NCI-H2171 treated with DMSO at 0.1 percent for 48 hours (cell line): Measurements from ENCODE around the gene LPIN3.

Experiments used
- DNase-seq: peaks from one replicate; lab custom pipeline; 2025; lab: John Stamatoyannopoulos, UW

Gene LPIN3

DNA sequence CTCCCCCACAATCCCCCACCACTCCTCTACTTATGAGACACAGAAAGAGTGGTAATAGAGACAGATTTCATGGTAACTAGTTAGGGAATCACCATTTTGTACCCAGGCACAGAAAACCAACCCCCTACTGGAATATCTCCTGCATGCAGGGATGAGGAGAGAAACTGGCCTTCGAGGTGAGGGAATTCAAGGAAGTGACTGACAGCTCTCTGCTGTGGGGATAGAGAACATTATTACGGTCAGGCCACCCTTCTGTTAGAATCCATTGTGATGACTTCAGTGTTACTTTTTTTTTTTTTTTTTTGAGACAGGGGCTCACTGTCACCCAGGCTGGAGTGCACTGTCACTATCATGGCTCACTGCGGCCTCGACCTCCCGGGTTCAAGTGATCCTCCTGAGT is 13.4 kb upstream of the LPIN3 start:
- DNase-seq, result no peak

DNA sequence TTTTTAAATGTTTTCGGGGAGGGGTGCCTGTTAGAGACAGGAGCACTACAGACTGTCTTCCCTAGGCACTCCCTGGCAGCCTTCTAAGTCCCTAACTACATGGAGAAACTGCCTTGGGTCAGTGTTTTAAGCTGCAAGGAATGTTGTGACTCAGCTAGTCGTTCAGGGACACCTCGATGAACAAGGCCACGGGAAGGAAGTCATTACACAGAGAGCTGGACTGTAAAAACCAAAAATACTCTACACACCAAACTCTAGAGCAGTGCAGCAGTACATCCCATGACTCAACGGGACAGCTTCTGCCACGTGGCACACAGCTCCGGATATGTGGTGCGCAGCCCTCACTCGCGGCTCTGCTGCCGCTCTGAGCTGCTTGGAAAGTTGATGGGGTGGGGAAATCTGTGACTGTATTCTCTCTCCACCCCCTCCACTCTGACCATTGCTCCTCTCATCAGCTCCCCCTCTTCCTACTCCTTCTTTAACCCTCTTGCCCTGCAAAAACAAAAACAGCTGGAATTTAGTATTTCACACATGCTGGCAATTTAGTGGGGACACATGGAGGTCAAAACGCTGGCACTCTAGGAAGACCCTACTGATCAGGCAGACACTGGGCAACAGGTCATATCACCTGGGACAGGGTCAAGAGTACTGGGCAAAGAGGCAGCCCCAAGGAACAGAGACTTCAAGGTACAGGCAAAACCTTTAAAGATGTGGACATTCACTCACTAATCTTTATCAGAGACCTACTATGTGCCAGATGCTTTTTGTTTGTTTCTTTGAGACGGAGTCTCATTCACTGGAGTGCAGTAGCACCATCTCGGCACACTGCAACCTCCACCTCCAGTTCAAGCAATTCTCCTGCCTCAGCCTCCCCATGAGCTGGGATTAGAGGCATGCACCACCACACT is 10.9 kb upstream of the LPIN3 start:
- no peak for DNase-seq

DNA sequence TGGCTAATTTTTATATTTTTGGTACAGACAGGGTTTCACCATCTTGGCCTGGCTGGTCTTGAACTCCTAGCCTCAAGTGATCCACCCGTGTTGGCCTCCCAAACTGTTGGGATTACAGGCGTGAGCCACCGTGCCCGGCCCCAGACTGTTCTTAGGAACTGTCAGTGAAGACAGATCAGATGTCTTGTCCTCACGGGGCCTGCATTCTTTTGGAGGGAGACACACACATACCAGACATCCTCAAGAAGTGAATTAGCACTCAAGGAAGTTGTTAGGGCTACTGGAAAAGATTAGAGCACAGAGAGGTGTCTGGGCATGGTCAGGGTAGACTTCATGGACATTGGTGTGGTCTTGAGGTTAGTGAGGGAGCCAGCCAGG is 10.3 kb upstream of the LPIN3 start:
- DNase-seq, result no peak

DNA sequence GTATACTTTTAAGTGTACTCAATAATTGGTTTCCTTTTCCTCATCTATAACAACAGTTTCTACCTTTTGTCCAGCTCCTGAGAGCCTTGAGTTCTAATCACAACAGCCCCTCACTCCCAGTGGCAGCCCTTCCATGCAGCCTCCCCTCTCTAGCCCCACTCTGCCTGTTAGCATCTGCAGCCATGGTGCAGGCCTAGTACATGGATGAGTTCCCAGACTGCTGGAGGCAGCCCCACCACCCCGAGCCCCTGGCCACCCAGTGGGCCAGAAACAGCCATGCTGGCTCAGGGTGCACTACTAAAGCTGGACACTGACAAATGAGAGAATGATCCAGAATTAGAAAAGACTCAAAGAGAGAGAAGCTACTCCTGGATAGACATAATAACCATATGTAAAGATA is 9.7 kb upstream of the LPIN3 start:
- DNase-seq, result no peak

DNA sequence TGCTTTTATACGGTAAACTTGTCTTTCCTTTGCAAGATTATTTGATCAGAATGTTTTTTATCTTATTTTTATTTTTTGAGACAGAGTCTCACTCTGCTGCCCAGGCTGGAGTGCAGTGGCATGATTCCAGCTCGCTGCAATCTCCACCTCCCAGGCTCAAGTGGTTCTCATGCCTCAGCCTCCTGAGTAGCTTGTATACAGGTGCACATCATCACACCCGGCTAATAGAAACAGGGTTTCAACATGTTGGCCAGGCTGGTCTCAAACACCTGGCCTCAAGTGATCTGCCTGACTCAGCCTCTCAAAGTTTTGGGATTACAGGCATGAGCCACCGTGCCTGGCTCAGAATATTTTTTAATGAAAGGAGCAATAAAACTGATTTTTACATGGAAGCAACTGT is 8.9 kb upstream of the LPIN3 start:
- no peak for DNase-seq

DNA sequence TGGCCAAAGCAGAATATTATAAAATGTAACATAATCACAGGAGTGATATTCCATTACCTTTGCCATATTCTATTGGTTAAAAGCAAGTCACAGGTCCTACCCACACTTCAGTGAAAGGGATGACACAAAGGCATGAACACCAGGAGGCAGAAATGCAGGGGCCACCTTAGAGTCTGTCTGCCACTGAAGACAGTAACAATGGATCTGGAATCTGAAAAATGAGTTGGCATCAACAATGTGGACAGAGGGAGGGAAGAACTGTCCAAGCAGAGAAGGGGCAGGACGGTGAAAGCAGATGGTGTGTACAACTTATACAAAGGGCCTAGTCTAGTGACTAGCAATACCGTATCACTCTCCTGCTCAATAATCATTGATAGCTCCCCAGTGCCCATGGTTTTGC is 6.6 kb upstream of the LPIN3 start:
- no peak for DNase-seq

DNA sequence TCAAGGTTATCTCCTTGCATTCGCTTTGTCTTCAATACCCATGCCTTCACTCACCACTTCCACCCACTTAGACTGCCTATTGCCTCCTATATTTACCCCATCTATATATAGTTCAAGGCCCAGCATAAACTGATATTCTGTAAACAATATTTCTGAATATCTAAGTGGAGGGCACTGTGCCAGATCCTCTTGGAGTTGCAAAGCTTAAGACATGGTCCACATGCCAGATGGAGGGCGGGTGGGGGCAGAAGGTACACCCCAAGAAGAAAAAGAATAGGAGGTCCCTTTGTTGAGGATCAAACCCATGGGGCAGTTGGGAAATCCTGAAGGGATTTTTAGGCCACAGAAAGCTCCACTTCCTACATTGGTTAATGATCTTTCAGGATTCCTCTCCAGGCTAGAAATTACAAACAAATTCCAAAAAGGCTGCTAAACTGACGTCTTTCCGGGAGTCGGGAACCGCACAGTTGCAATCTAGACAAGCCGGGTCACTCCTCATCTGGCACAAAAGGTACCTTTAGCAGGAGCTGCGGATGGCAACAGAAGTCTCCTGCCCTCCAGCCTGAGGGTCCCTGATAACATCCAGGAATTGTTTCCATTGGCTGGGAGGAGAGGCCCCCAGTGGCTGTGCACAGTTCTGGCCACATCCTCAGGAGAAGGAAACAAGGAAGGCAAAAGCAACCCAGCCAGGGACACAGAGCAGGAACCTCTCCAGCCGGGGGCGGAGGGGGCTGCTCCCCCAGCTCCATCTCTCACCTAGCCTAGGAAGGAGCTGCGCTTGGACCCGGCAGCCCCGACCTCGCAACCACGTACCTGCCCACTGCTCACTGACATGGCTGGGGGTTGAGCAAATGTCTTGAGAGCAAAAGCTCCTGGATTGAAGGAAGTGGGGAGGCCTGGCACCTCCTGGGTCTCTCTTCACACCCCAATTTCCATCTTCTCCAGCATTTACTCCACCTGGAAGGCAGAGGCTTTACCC is 5.9 kb upstream of the LPIN3 start:
- DNase-seq, result no peak

DNA sequence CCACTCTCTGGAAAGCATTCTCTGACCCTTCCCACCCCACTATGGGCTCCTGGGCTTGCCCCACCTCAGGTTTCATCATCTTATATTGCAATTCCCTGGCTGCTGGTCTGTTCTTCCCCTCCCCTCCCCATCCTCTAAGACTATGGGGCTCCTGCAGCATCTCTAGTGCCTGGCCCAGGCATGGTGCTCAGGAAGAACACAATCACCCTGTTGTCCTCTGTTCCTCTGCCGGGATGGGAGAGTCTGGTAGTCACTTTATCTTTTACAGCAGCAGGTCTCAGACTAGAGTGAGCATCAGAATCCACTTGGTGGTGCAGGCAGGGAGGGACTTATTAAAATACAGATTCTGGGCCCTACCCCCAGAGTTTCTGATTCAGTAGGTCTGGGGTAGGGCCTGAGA is 5.0 kb upstream of the LPIN3 start:
- no peak for DNase-seq

DNA sequence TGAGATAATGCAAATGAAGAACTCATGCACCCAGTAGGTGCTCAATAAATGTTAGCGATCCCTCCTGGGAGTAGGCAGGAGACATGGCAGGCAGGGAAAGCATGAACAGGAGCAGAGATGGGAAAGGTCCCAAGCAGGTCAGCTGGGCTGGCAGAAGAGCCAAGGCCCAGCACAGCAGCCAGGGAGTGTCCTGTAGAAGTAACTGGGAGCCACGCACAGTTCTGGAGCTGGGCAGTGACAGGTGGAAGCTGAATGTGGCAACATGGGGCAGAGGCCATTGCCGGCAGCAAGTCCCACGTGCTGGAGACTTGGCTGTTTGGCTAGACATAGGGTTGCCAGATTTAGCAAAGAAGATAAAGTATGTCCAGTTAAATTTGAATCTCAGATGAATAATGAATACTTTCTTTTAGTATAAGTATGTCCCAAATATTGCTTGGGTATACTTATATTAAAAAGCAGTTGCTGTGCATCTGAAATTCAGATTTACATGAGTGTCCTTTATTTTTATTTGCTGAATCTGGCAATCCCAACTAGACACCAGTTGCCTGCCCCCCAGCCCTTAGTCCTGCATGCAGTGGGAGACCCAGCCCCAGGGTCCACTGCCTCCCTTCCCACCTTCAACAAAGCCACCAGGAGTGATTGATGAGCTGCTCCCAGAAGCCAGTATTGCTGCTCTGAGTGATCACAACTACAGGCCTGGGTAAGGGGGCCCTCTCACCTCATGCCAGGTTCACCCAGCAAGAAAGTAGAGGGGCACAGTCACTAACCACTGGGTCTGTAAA is 3.7 kb upstream of the LPIN3 start:
- no peak for DNase-seq

DNA sequence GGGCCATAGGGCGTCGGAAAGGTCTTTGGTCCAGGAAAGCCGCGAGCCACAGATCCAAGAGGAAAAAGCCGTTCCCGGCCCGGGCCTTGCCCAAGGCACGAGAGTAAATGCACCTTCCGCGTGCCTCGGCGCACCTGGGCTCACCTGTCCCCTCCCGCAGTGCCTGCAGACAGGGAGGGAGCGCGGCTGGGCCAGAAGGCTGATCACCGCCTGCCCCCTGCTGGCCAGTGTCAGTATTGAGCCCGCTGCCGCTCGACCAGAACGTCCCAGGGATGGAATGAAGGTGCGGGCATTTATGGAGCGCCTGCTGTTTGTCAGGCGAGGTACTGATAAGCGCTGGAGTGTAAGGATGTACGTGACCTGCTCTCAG is 679 bp upstream of the LPIN3 start:
- DNase-seq, result peak; percentile 77

DNA sequence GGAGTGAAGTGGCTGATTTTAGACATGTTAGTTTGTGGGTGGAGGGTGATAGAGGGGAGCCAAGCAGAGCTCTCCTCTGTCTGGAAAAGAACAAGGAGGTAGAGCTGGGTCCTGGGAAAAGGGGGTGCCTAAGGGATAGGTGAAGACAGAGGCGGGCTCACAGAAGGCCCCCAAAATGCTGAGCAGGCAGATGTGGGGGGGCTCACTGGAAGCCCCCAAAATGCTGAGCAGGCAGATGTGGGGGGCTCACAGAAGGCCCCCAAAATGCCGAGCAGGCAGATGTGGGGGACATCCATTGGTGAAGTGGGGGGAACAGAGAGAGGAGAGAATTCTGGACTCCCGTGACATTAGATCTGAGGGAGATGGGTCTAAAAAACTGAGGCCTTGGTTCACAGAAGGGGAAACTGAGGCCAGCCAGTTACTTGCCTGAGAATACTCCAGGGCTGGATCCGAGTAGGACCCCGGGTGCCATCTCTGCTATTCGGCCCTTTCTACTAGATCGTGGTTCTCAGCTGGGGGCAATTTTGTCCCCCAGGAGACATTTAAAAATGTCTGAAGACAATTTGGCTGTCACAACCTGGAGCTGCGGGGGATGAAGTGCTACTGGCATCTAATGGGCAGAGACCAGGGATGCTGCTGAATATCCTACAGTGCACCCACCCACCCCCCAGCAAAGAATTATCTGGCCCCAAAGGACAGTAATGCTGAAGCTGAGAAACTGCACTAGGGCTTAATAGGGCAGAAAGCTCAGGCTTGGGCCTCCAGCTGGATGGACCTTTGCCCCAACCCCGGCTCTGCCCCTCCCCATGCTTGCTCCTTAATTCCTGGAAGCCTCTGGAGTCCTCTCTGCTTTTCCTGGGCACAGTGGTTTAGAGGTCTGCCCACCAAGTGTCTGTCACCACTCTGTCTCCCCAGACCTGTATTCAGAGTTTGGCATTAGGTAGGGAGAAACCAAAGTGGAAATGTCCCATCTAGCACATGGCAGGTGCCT is 2.1 kb downstream of the LPIN3 start:
- DNase-seq, result no peak

DNA sequence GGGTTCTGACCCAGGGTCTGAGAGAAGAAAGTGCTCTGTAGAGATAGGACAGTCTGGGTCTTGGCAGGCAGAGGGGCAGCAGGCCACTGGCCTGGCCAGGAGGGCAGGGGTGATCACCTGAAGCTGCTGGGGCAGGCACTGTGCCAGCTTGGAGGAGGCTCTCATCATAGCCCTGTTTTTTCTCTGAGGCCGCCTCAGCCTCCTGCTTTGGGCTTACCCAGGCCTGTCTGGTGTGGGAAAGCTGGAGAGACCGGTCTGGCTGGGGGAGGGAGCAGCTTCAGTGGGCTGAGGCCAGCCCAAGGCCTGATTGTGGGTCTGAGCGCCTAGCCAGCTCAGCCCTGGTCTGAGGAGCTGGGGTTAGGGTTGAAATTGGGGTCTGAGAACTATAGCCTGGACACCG is 3.9 kb downstream of the LPIN3 start:
- no peak for DNase-seq

DNA sequence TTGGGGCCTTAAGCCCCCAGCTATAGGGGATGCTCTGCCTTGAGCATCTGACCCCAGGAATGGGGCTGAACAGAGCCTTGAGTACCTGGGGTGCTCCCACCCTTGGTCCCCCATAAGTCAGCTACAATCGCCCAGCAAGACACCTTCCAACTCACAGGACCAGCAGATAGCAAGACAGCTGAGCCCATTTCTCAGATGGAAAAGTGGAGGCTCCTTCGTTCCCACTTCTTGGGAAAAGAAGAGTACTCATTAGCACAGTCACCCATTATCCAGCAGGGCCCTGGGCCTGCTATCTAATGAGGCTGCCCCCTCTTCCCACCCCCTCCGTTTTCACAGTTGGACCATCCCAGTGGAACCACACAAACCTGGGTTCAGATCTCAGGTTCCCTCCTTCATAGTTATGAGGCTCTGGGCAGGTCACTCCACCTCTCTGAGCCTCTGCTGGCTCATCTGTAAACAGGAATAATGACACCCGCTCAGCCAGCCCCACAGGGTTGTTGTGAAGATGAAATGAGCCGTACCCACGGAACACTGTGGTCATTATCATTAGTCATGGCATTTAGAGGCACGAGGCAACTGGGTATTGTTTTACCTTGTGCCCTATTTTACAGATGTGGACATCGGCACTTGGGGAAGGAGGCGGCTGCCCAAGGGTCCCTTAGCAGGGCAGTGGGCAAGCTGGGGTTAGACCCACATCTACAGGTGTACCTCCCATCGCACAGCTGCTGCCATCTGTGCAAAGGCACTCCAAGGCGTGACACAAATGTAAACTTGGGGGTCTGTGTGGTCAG is 4.5 kb downstream of the LPIN3 start:
- no peak for DNase-seq

DNA sequence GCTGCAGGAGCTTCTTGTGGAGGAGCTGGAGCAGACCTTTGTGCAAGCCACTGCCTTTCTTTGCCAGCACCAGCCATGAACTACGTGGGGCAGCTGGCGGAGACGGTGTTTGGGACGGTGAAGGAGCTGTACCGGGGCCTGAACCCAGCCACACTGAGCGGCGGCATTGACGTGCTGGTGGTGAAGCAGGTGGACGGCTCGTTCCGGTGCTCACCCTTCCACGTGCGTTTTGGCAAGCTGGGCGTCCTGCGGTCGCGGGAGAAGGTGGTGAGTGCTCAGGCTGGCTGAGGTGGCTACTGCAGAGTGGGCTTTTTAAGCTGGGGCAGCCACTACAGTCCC is 5.1 kb downstream of the LPIN3 start:
- no peak for DNase-seq

DNA sequence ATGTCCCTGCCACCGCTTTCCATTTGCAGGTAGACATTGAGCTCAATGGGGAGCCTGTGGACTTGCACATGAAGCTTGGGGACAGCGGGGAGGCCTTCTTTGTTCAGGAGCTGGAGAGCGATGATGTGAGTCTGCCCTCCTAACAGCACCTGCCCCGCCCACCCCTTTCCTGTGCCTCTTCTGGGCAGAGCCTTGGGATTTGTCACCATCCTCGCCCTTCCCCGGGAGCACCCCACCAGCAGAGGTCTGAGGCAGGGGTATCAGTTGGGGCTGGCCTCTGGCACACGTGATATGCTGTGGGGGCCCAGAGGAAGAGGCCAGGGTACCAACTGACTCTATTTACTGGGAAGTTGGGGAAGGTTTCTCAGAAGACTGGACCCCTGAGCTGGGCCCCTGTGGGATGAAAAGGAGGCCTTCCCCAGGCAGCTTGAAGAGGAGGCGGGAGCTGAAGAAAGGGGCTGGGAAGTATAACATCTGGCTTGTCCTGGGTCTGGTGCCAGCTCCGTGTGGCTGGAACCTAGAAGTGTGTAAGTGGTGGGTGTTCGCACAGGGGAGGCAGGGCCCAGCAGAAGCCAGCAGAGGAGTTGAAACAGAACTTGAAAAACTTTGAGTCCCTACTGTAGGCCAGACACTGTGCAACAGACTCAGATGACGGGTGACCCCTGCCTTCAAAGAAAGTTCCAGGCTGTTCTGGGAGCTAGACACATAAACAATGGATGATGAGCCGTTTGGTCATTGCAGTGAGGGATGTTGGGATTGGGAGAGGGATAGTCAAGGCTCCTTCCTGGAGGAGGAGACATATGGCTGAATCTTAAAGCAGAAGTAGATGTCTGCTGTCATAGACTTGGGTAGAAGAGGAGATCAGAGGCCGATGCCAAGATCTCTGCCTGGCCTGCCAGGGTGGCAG is 7.2 kb downstream of the LPIN3 start:
- no peak for DNase-seq

DNA sequence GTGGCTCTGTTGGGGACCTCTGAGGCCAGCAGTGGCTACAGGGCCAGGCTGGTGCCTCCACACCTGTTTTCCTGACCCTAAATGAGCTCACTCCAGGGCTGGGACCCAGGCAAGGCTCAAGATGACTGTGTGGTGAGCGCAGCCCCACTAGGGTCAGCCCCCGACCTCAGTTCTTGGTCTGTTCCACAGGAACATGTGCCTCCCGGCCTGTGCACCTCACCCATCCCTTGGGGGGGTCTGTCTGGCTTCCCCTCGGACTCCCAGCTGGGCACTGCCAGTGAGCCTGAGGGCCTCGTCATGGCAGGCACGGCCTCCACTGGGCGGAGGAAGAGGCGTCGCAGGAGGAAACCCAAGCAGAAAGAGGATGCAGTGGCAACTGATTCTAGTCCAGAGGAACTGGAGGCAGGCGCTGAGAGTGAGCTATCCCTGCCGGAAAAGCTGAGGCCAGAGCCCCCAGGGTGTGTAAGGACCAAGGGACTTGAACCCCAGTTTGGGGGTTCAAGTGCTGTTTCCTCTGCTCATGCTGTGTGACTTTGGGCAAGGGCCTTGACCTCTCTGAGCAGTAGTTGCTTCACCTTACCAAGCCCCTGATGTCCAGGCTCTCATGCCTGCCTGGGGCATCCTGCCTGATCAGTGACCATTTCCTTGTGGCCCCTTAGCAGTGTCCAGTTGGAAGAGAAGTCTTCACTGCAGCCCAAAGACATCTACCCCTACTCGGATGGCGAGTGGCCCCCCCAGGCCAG is 8.0 kb downstream of the LPIN3 start:
- DNase-seq, result no peak

DNA sequence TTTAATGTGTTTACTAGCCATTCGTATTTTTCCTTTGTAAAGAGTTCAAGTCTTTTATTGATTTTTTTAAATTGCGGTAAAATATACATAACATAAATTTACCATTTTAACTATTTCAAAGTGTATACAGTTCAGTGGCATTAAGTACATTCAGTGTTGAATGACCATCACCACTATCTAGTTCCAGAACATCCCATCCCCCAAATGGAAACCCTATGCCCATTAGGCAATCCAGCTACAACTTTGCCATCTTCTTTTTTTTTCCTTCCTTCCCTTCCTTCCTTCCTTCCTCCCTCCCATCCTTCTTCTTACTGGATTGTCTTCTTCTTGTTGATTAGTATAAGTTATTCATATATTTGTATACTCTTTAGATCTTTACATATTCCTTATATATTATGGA is 8.6 kb downstream of the LPIN3 start:
- DNase-seq, result no peak

DNA sequence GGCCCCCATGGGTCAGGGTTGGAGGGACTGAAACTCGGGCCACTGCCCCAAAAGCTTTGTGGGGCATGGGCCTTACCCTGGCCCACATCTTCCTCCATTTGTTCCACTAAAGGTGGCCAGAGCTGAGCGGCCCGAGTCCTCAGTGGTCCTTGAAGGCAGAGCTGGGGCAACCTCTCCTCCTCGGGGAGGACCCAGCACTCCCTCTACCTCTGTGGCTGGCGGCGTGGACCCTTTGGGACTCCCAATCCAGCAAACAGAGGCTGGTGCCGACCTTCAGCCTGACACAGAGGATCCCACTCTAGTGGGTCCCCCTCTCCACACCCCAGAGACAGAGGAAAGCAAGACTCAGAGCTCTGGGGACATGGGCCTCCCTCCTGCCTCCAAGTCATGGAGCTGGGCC is 9.3 kb downstream of the LPIN3 start:
- no peak for DNase-seq
